ENCODE measurements around the gene ZNF831.

ZNF831 gene

DNA sequence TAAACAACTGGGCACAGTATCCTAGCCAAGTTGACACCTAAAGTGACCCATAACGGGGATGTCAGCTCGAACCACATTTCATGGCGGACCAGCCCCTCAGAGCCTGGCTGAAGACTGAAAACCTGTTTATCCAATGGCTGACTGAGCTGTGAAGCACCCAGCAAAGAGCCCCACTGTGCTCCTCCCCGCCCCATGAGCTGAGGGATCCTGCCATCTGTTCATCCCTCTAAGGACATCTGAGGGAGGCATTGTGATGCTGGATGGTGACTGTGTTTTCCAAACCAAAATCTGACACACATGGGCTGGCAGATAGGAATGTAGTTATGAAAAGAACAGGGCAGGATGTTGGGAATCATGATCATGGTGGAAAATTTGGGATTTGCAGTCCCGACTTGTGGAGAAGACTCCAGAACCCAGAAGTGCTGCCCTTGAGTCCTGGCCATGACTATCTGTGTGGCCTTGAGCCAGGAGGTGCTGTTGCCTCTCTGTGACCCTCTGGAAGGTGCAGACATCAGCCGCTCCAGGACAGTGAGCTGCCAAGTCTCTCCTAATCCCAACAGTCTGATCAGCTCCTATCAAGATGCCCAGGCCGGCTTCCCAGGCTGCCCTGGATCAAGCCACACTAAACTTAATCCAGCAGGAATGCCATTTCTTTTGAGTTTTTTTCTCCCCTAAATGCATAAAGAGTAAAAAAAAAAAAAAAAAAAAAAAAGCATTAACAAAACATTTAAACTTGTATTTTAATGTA, 142.5 kb downstream of the ZNF831 start:
- DNase-seq (ENCODE audit: low read depth), result no peak

DNA sequence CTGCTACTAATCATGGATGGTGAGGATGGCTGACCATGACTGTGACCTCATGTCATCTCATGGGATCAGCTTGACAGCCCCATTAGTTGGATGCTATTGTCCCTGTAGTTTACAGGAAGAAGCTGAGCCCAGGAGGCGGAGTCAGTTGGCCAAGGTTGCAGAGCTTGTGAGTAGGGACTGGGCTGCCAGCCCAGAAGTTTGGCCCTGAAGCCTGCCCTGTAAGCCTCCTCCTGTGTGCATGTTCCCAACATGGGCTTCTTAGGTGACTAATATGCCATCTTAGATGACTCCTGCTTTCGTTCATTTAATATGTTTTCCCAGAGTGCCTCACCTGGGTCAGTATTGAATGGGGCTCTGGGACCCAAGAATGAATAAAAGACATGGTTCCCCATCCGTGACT, 143.6 kb downstream of the ZNF831 start:
- DNase-seq (ENCODE audit: low read depth), result no peak
